Measurements from ENCODE around the gene NAA40.
A peak's percentile ranks its signal among the peaks of the same experiment; 100 is the strongest.

Gene NAA40

DNA sequence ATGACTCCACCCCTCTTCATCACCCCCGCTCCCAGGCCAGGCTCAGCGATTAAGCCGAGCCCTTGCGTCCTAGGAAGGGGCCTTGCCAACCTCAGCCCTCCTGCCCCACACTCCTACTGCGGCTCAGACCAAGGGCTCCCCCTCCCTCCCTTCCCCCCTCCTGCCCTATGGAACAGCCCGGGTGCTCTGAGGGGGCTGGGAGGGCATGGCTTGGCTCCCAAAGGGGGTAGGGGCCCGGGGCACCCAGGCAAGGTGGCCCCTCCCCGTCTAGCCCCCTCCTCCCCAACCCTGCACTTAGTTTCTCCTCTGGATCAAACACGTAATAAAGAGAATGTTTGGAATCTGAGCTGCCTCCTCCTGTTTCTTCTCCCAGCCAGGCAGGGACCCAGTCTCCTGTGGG, 28.1 kb upstream of the NAA40 start:
- no peak for DNase-seq
- in situ Hi-C loops (cut with MboI; ENCODE audit: low pct_unique_long_range_greater_than_20kb, low sequenced_read_pairs): no loop called here

DNA sequence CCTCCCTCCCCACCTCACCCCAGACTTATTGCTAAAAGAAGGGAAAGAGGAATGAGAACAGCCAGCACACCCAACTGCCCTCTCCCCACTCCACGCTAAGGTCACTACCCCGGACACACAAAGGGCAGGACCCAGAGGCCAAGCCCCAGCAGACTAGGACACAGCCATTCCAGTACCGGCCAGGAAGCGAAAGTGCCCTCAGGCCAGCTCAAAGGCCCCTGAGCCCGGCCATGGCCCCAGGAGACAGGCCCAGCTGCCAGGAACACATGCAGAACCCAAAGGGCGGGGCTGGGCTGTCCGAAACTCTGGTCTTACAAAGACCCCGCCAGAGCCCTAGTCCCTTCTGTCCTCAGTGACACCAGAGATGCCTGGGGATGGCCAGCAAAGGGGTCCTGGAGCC, 27.4 kb upstream of the NAA40 start:
- in situ Hi-C loops (cut with MboI; ENCODE audit: low pct_unique_long_range_greater_than_20kb, low sequenced_read_pairs): no loop called here
- no peak for DNase-seq

DNA sequence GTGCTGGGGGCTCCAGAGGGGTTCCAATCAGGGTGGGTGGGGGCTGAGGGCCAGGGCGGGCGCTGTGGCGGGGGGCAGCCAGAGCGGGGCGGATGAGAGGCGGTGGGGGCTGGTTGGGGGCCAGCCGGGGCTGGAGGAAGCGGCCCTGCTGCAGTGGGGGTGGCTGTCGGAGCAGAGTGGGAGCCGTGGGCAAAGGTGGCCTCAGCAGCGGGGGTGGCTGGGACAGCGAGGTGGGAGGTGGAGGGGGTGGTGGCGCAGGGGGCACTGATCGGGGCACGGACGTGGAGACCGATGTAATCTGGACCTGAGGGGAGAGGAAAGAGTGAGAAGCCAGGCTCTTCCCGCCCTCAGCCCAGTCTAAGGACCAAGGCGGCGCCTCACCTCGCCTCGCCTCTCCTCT, 26.9 kb upstream of the NAA40 start:
- in situ Hi-C loops (cut with MboI; ENCODE audit: low pct_unique_long_range_greater_than_20kb, low sequenced_read_pairs): no loop called here
- DNase-seq: no peak

DNA sequence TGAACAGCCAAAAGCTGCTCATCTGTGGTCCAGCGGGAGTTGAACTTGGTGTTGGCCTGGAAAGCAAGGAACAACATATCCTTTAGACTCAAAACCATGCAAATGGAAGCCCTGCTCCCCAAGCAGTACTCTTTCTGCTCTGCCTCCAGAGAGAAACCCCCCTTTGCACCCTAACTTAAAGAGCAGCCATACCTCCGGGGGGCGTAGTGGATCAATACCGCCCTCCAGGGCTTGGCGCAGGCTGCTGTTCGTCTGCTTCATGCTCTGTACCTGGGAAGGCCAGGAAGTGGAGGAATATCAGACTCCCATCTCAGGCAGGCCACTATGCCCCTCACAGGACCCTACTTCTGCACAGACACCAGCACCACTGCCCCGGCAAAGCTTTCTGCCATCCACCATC, 26.1 kb upstream of the NAA40 start:
- in situ Hi-C loops (cut with MboI; ENCODE audit: low pct_unique_long_range_greater_than_20kb, low sequenced_read_pairs): no loop called here
- no peak for DNase-seq

DNA sequence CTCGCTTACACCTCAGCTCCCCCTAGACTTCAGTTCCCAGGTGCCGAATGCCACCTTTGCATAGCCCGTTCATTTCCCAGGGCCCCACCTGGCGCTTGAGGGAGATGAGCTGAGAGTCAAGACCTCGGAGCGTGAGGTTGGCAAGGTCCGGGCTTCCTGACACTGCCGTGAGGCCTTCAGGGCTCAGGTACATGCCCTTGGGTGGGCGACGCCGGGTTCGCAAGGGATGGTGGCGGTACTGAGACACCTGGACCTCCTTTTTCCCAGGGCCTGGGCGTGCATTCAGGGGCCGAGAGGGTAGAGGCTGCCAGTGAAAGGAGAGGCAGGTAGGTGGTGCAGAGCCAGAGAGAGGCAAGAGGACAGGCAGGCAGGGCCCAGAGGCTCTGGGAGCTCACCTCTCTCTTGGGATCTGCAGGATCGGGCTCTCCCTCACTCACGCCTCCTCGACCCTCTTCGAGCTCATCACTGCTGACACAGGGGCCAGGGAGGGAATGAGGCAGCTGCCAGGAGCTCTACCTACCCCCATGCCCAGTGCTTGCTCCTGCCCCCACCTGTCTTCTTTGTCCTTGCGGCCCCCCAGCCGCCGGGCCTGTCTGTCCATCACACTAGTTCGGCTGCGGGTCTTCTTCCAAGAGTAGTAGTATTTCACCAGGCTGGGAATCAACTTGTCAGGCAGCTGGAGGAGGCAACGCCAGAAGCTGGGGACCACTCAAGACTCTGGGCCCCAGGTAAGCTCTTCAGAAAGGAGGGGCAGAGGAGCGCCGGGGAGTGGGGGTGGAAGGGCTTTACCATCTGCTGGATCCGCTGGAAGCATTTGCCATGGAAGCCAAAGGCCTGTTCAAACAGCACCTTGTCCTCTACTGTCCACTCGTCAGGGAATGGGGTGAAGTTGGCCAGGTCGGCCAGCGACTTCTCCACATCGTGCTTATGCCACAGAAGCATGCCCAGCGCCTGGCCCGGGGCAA, 24.7 kb upstream of the NAA40 start:
- DNase-seq: no peak
- in situ Hi-C loops (cut with MboI; ENCODE audit: low pct_unique_long_range_greater_than_20kb, low sequenced_read_pairs): no loop called here

DNA sequence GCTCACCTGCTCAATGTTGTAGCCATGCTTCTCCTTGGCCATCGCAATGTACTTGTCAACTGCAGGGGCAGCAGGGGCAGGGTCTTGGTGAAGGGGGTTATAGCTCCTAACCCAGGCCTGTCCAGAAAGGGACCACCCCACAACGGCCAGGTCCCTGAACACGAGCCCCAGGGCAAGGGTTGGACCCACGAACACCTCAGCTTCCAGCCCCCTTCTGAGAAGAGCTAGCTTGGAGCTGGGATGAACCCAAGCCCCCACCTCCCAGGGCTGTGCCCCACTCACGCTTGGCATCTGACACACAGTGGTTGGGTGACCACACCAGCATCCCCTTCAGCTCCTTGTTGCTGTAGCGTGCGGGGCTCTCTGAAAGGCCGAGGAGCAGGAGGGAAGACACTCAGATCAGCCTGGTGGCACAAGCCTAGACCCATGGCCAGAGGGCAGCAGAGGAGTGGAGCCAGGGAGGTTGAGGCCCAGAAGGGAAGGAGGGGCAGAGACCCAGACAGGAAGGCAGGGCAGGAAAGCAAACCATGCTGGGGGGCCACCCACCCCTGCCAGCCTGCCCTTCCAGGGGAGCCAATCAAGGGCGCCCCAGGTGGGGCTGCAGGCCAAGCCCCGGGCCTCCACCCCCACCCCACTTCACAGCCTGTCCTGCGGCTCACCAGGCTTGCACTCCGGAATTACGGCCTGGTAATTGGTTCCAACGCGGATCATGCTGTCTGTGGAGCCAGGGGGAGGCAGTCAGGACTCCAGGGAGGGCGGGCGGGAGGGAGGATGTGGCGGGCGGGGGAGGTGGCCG, 23.7 kb upstream of the NAA40 start:
- in situ Hi-C loops (cut with MboI; ENCODE audit: low pct_unique_long_range_greater_than_20kb, low sequenced_read_pairs): no loop called here
- DNase-seq: no peak

DNA sequence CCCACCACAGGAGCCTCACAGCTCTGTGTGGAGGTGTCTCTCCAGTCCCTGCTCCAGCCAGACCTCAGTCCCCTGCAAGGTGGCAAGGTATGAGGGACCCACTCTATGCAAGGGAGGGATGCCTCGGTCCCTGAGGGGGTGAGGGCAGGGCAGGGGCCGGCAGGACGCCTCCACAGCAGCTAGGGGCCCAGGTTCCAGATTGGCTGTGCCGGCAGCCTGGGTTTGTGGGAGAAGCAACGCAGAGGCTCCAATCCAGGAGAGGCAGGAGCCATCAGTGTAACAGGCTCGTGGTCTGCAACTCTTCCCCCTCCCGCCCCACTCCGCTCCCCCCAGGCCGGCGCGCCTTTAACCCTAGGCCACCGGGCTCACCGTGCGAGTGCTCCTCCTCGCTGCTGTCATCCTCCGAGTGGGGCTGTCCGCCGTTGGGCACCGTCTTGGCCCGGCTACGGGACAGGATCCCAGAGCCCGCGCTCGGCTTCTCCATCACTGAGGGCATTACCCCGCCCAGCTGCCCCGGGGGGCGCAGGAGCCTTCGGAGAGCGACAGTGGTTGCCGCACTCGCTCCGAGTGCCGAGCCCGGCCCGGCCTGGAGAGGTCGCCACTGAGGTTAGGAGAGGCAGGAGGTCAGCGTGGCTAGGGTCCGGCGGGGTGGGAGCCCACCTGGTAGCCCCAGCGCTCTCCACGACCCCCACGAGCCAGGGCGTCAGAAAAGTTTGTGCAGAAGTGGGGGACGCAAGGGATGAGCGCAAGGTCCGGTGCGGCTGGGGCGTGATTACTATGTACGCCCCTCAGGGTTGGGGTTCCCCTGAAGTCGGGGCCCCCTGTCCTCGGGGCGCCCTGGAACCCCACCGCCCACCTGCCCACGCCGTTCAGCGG, 22.6 kb upstream of the NAA40 start:
- peak; percentile 71 for DNase-seq
- in situ Hi-C loops (cut with MboI; ENCODE audit: low pct_unique_long_range_greater_than_20kb, low sequenced_read_pairs): no loop called here

DNA sequence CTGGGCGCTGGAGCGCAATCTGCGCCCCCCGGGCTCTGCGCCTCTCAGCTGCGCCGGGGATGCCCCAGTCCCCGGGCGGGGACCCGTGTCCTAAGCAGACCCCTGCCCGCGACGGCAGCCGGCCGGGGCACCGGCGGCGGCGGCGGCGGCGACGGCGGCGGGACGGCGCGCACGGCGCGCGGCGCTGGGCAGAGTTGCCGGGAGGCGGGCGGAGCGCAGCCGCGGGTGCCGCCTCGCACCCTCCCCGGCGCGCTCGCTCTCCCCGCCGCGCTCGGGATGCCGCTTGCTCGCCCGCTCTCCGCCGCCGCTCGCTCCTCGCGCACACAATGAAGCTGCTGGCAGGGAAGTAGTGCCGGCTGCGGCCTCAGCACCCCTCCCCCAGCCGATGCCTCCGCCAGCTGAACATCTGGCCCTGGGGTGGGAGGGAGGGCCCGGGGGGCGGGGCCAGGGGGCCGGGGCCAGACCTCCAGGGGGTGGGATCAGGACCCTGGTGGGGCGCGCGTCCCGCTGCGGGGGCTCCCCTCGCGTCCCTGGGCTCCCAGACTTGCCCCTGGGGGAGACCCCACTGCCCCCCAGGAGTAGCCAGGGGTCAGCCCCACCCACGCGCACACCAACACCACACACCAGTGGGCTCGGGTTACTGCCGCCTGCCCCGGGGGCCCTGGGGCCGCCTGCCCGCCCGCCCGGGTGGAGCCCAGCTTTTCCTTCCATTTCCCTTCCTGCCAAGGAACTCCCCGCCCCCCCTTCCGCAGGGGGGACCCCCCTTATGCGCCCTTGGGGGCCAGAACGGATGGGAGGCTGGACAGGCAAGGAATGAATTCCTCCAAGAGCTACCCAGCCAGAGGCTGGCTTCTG, 21.7 kb upstream of the NAA40 start, which contains the start of gene RCOR2:
RCOR2 (minus strand) TSS at position 328 of the 855 bp plus-strand sequence. CDS start 708 bp downstream, outside the sequence.
- in situ Hi-C loops (cut with MboI; ENCODE audit: low pct_unique_long_range_greater_than_20kb, low sequenced_read_pairs): no loop called here
- DNase-seq: peak; percentile 79

DNA sequence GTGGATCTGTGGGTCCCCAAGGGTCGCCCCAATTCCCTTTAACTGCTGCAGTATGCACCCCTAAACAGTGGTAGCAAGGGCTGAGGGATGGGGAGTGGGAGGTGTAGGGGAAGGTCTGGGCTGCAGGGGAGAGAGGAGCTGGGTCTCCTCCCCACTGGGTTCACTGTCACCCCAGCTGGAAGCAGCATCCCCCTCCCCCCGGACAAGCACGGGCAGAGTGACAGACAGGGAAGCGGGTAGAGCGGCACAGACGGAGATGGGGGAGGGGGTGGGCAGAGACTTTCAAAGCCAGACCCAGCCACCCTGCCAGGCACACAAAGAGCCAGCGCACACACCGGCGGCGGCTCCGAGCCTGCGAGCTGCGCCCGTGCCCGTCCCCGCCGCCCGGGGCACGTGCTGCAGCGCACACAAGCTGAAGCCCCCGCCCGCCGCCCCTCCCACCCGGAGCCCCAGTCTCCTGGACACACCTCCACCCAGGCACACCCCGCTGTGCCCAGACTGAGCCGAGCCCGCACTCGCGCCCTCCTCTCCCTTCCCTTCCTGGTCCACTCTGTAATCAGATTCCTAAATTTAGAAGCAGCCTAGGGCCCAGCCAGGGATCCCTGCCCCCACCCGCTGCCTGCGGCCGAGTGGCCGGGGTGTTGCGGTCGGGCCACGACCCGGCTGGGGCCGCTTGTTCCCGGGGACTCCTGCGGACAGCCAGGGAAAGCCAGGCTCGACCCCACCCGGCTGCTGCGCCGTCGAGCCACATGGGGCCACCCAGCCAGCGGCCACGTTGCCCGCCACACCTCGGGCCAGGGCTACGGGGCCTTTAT, 20.9 kb upstream of the NAA40 start:
- in situ Hi-C loops (cut with MboI; ENCODE audit: low pct_unique_long_range_greater_than_20kb, low sequenced_read_pairs): no loop called here
- no peak for DNase-seq

DNA sequence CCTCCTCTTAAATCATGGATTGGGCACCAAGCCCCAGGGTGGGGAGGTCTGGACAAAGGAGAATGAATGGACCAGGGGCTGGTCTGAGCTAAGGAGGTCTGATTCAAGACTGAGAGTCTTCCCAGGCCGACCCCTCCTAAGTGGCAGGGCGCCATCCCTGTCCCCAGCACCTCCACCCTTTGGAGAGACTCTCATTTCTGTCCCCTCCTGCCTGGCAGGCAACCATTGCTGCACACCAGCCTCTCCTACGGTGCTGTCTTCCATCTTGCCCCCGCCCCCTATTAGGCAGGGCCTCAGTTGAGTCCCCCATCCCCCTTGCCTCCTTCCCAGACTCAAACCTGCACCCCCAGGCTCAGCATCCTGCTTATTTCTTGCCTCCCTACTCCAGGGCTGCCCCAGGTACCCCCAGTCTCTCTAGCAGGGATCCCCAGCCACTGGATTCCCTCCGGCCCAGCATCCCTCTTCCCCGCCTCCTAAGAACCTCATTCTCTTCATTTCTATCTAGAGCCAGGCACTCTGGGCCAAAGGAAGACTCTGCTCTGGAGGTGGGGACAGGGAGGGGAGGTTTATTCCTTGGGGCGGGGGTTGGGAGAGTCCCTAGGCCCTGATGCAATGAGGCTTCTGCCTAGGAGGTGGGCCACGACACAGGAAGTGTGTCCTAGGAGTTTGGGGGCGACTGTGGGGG, 20.2 kb upstream of the NAA40 start:
- in situ Hi-C loops (cut with MboI; ENCODE audit: low pct_unique_long_range_greater_than_20kb, low sequenced_read_pairs): no loop called here
- DNase-seq: no peak

DNA sequence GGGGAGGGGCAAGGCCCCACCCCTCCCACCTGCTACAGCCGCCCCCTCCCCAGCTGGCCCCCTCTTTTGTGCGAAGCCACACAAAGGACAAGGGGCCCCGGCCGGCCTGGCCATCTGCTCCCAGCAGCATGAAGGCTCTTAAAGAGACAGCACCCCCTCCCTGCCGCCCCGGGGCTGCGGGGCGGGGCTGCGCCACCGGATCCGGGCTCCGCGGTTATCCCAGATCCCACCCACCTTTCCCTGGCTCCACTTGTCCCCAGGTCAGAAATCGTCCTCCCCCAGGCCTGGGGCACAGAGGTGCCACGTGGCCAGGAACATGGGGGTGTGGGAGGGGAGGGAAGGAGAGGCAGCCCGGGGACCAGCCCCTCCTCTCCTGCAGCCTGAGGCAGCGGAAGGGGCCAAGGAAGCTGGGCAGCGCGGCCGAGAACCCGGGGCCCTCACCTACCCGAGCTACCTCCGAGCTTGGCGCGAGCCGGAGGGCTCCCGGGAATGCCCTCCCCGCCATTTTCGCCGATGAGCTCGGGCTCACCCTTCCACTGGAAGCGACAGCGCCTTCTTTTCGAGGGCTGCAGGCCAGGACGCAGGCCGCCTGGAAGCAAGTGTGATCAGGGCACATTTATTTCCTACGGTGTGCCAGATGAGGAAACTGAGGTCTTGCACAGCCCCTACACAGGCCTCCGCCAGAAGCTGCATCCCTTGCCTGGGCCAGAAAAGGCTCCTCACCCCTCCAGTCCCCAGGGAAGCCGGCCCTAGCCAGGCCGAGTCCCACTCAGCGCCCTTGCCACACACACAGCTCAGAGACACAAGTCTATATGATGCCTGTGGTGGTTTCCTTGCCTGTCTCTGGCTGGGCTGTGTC, 19.3 kb upstream of the NAA40 start:
- no peak for DNase-seq
- in situ Hi-C loops (cut with MboI; ENCODE audit: low pct_unique_long_range_greater_than_20kb, low sequenced_read_pairs): no loop called here

DNA sequence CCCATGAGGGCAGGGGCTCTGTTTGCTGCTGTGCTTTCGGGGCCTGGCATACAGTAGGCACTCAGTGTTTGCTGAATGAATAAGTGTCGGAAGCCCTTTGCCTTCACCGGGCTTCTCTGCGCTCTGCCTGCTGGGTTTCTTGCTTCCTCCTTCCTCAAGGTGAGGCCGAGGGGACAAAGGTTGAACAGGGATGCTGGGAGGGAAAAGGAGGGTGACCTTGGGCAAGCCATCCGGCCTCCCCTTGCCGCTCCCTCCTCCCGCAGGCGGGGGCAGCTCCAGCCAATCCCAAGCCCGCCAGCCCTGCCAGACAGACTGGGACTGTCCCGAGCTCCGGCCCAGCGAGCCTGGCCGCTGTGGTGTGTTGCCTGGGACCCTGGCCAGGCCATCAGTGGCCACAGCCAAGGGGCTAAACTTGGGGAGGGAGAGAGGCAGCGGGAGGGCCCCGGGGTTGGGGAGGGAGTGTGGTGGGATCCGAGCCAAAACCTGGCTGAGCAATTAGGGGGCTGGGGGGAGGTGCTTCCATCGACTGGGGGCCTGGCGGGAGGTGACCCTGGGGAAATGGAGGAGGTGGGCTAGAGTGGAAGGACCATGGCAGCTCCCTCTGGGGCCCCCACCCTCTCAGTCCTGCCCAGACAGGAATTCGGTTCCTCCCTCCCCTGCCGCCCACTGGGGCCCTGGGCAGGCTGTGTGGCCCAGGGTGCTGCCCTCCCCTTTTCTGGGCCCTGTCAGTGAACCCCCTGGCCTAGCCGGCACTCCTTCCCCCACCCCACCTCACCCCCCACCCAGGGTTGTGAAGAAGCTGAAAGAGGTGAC, 18.5 kb upstream of the NAA40 start:
- no peak for DNase-seq
- in situ Hi-C loops (cut with MboI; ENCODE audit: low pct_unique_long_range_greater_than_20kb, low sequenced_read_pairs): no loop called here

DNA sequence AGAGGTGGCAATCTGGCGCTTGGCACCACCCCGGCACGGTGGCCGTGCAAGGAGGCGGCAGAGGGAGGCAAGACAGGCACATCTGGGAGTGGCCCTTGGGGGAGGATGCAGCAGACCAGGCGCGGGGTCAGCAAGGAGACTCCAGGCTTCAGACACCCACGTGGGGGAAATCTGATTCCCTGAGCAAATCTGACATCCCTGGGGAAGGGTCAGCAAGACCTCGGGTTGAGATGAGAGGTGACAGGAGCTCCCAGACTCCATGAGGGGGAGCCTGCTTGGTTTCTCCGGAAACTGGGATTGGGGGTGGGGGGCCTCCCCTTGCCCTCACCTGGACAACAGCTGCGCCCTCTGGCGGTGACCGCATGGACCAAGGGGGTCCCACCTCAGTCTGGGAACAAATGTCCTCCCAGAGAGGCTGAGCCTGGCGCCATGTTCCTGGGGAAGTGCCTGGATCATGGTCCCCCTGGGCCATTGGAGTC, 17.8 kb upstream of the NAA40 start:
- DNase-seq: no peak
- in situ Hi-C loops (cut with MboI; ENCODE audit: low pct_unique_long_range_greater_than_20kb, low sequenced_read_pairs): no loop called here

DNA sequence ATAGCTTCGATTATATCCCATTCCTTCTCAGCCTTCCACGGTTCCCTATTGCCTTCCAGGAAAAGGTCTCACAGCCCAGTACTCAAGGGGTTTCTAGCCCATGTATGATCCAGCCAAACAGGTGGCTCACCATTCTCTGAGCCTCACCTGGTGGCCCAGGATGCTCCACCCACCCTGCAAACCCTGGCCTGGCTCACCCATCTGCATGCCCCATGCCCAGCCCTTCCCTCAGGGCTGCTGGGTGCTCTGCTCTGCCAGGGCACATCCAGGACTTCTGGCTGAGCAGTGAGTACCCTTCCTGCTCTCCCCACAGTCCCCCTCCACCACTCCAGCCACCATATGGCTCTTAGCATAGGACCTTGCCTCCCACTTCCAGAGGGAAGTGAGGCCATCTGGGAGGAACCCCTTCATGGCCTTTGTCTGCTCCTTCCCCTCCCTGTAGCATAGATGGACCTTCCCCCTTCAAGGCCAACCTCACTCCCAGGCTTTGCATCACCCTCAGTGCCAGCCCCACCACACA, 16.1 kb upstream of the NAA40 start:
- DNase-seq: no peak
- in situ Hi-C loops (cut with MboI; ENCODE audit: low pct_unique_long_range_greater_than_20kb, low sequenced_read_pairs): no loop called here

DNA sequence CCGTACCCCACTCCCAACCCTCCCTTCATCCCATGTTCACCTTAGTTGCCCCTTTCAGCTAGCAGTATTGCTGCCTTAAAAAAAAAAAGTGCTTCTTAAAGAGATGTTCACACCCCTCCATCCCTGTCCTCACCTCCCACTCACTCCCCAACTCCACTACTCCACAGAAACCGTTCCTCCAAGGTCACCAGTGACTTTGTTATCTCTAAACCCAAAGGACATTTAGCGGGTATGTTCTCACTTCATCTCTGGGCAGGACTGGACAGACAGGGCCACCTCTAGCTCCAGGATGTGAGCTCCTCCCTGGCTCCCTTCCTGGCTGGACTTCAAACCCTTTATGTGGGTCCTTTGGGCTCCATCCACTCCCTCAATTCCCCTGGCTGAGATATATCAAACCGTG, 15.5 kb upstream of the NAA40 start:
- no peak for DNase-seq
- in situ Hi-C loops (cut with MboI; ENCODE audit: low pct_unique_long_range_greater_than_20kb, low sequenced_read_pairs): no loop called here

All from KBM-7 (cell line).